ENCODE data around the gene ALDH4A1. TPM values are rescaled to one million over a fixed set of nuclear protein-coding genes. Genes with fewer than 3 reads are reported as not detected.

ALDH4A1 gene
- total RNA-seq, 4 donors from 2014 or later = 19.9 to 24.8 (median 22.5) TPM

DNA sequence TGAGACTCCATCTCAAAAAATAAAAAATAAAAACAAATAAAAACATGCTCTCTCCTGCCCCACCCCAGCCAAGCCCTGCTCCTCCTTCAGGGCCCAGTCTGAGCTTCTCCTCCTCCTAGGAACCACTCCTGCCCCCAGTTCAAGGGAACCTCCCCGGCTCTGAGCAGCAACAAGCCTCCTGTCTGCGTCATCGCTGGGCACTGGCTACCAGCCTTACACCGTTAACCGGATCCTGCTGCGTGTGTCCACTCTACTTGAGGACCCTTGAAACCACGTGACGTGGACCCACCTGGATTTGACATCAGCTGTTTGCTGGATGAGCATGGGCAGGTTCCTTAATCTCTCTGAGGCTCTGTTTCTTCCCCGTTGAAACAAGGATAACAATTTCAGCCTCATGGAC is 41.3 kb downstream of the ALDH4A1 start:
- H3K36me3 ChIP-seq = no peaks in the 10 kb centered on the region
- H3K9me3 ChIP-seq = no peaks in the 10 kb centered on the region
- TF ChIP-seq CTCF (IDR thresholded peaks at IDR 0.05) (no peak), POLR2A (IDR thresholded peaks at IDR 0.05) (no peak), EP300 (IDR thresholded peaks at IDR 0.05) (no peak), POLR2AphosphoS5 (IDR thresholded peaks at IDR 0.05) (no peak)
- no peak overlapping the region for H3K27ac ChIP-seq
- ATAC-seq = no peak
- peaks cover 20% of the 10 kb centered on the region for H3K27me3 ChIP-seq
- H3K4me1 ChIP-seq = no peaks in the 10 kb centered on the region
- H3K4me3 ChIP-seq = no peak overlapping the region
- 70 to 79% methylated on average over 4 to 8 of the region's 9 CpGs for WGBS, 2 donors (ENCODE audit: low coverage in 1 of 2)

DNA sequence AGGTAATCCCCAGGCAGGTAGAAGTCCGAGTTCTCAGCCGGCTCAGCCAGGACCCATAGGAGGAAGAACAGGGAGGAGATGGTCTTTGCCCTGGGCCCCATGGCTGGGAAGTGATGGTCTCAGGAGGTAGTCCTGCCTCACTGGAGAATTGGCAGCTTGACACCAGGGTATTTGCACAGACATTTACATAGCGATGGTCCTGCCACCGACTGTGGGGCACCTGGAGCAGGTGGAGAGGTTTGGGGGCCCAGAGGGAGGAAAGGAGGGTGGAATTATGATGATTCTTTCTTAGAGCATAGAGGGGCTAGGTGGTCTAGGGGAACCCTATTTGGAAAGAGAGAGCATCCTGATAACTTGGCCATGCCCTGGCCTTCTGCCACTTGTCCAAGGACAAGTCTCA is 42.8 kb downstream of the ALDH4A1 start, which contains the start of gene TAS1R2:
TAS1R2 (minus strand) TSS at position 101 of the 400 bp plus-strand sequence; CDS start at position 101, 0 bp downstream.
- no peak for ATAC-seq
- Histone ChIP-seq H3K36me3 (no peaks in the 10 kb centered on the region), H3K4me1 (no peaks in the 10 kb centered on the region), H3K27ac (no peak within 1 kb of the TSS), H3K9me3 (no peaks in the 10 kb centered on the region), H3K4me3 (no peak within 1 kb of the TSS), H3K27me3 (peaks cover 9% of the 10 kb centered on the region)
- TF ChIP-seq POLR2AphosphoS5 (IDR thresholded peaks at IDR 0.05) = no peak
- no peak for TF ChIP-seq CTCF (IDR thresholded peaks at IDR 0.05)
- no peak for TF ChIP-seq EP300 (IDR thresholded peaks at IDR 0.05)
- TF ChIP-seq POLR2A (IDR thresholded peaks at IDR 0.05) = no peak
- 54 to 62% methylated on average over 2 of the region's 4 CpGs for WGBS, 2 donors (ENCODE audit: low coverage in 1 of 2)

- 84 to 94% methylated on average over 7 of the region's 7 CpGs for WGBS, 2 donors (ENCODE audit: low coverage in 1 of 2)
- Histone ChIP-seq H3K4me3 (no peak overlapping the region), H3K27ac (no peak overlapping the region), H3K9me3 (no peaks in the 10 kb centered on the region), H3K27me3 (peaks cover 20% of the 10 kb centered on the region), H3K36me3 (no peaks in the 10 kb centered on the region), H3K4me1 (no peaks in the 10 kb centered on the region)
- no peak for TF ChIP-seq POLR2A (IDR thresholded peaks at IDR 0.05)
- TF ChIP-seq EP300 (IDR thresholded peaks at IDR 0.05) = no peak
- no peak for TF ChIP-seq CTCF (IDR thresholded peaks at IDR 0.05)
- TF ChIP-seq POLR2AphosphoS5 (IDR thresholded peaks at IDR 0.05) = no peak
- no peak for ATAC-seq
These were observed 44.2 kb downstream of the ALDH4A1 start for GRCh38 chr1:18858070-18858688.

- Histone ChIP-seq H3K36me3 (no peaks in the 10 kb centered on the region), H3K4me3 (no peak overlapping the region), H3K27me3 (peaks cover 31% of the 10 kb centered on the region), H3K4me1 (no peaks in the 10 kb centered on the region), H3K27ac (no peak overlapping the region), H3K9me3 (no peaks in the 10 kb centered on the region)
- WGBS, 2 donors (ENCODE audit: low coverage in 1 of 2) = 88 to 100% methylated on average over 1 of the region's 1 CpG
- TF ChIP-seq POLR2A (IDR thresholded peaks at IDR 0.05) (no peak), CTCF (IDR thresholded peaks at IDR 0.05) (no peak), EP300 (IDR thresholded peaks at IDR 0.05) (no peak), POLR2AphosphoS5 (IDR thresholded peaks at IDR 0.05) (no peak)
- no peak for ATAC-seq
These were observed 45.9 kb downstream of the ALDH4A1 start for GRCh38 chr1:18856435-18856834.

DNA sequence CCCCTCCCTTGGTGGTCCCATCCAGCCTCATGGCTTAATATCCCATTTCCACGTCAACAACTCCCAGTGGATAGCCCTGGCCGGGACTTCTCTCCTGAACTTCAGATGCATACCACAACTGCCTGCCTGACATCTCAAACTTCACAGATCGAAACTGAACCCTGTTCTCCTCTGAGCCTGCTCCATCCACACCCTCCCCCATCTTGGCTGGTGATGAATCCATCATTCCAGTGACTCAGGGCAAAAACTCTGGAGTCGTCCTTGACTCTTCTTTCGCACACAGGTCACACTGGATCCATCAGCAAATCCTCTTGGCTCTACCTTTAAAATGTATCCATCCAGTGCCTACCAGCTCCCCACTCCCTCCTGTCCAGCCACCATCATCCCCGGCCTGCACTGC is 46.8 kb downstream of the ALDH4A1 start:
- no peak overlapping the region for H3K4me3 ChIP-seq
- H3K27me3 ChIP-seq = peaks cover 40% of the 10 kb centered on the region
- ATAC-seq = no peak
- no peaks in the 10 kb centered on the region for H3K36me3 ChIP-seq
- no peak overlapping the region for H3K27ac ChIP-seq
- WGBS, 2 donors (ENCODE audit: low coverage in 1 of 2) = 58 to 71% methylated on average over 6 of the region's 6 CpGs
- no peaks in the 10 kb centered on the region for H3K9me3 ChIP-seq
- TF ChIP-seq POLR2A (IDR thresholded peaks at IDR 0.05) (no peak), POLR2AphosphoS5 (IDR thresholded peaks at IDR 0.05) (no peak), EP300 (IDR thresholded peaks at IDR 0.05) (no peak), CTCF (IDR thresholded peaks at IDR 0.05) (no peak)
- H3K4me1 ChIP-seq = no peaks in the 10 kb centered on the region

All from gastroesophageal sphincter (tissue), 4 donors.